AG08395 (cell line): ENCODE measurements around the gene RFTN2.

ENCODE experiments used
- DNase-seq: peaks from one replicate; pipeline ENCODE4 v3.0.0; 2012; ENCODE audit warnings: mixed read lengths, low spot score

RFTN2 gene

GRCh38 chr2:197548582-197548981, 126.8 kb downstream of the RFTN2 start:
- DNase-seq, result no peak

- no peak for DNase-seq
Measured at GRCh38 chr2:197547163-197547900, 128.1 kb downstream of the RFTN2 start.

- DNase-seq, result no peak
Measured at GRCh38 chr2:197543206-197543605, 132.2 kb downstream of the RFTN2 start.

GRCh38 chr2:197539734-197540133, 135.7 kb downstream of the RFTN2 start:
- no peak for DNase-seq

- no peak for DNase-seq
Measured at GRCh38 chr2:197538412-197538811, 137.0 kb downstream of the RFTN2 start.
